HG02610 (cell line): Measurements from ENCODE around the gene GCC1.
"Not testable (repeated sequence)": the region's sequence is repeated elsewhere in the genome, so short reads cannot be mapped to it uniquely, and the experiment has no call there.

Source experiments
- ATAC-seq: cut with Tn5 transposase; IDR thresholded peaks from one replicate; pipeline ENCODE4 v1.9.1; 2021; ENCODE audit warnings: mild to moderate bottlenecking, moderate library complexity; ENCODE audit not compliant: unreplicated experiment

Gene GCC1

DNA sequence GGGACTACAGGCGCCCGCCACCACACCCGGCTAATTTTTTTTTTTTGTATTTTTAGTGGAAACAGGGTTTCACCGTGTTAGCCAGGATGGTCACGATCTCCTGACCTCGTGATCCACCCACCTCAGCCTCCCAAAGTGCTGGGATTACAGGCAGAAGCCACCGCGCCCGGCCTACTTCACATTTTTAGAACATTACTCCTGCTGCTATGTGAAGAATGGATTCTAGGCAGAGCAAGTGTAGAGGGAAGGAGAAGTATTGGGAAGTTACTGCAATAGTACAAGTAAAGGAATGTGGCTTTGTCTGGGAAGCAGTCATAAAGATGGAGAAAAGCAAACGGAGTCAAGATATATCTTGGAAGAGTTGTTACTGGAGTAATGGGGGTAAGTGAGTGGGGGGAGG is 44.9 kb downstream of the GCC1 start:
- not testable (repeated sequence) for ATAC-seq

GRCh38 chr7:127539116-127539515 is 46.3 kb downstream of the GCC1 start:
- no peak for ATAC-seq

- no peak for ATAC-seq
Observed at GRCh38 chr7:127536741-127537140, 48.7 kb downstream of the GCC1 start.

DNA sequence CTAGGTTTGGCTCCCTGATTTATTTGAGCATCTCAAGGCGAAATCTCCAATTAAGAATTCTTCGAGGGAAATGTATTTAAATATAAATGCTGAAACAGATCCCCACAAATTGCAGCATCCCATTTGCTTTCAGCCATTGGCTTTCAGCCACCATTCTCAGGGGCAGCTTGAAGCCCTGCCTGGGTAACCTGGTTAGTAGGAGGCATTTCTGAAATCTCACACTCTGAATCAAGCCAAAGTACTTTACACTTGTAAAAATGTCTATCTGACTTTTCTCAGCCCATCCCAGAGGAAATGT is 49.1 kb downstream of the GCC1 start:
- no peak for ATAC-seq

DNA sequence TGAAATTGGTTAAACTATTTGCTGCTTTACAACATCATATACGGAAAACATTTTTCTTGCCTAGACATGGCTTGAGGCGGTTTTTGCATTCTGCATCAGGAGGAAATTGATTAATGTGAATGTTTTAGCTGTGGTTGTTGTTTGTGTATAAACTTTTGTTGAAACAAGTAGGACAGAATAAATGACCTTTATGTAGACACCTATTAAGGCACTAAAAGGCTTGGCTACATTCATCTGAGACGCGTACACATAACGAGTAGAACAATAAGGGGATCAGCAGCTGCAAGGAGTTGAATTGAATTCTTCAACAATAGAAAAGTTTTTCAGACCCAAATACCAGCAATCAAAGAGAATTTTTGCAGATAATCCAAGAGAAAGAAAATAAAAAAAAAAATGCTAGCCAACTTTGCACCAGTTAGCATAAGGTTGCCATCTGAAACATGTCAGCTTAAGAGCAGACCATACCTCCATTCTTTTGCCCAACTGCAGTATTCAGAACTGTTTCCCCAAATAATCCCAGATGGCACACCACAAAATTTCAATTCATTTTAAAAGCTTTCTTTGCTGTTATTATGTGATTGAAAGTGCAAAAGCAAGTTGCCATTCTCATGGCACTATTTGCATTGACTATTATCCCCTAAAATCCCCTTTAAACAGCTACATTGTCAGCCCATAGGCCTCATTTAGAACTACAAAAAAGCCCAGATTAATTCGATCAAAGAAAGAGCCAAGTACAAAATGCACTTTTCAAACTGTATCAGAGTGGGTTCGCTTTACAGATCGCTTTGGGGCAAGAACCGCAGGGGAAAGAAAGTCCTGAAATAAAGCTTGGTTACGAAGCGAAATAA is 49.6 kb downstream of the GCC1 start:
- no peak for ATAC-seq

DNA sequence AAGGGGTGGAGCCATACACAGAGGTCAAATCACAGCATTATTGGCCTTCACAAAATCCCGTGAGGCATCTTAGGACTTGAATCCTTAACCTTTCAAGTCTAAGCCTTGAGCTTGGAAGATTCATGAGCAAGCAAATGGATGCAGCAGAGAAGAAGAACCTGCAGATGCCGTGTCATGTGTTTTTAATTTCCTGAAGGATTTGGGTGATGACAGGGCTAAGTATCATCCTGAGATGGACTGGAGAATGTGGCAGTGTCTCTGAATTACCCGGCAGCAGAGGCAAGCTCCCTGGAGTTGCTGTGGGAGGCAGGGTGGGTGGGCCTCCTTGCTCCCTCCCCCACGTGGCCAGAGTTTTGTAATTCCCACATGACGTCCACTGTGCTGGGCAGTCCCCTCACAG is 50.8 kb downstream of the GCC1 start:
- ATAC-seq = no peak

DNA sequence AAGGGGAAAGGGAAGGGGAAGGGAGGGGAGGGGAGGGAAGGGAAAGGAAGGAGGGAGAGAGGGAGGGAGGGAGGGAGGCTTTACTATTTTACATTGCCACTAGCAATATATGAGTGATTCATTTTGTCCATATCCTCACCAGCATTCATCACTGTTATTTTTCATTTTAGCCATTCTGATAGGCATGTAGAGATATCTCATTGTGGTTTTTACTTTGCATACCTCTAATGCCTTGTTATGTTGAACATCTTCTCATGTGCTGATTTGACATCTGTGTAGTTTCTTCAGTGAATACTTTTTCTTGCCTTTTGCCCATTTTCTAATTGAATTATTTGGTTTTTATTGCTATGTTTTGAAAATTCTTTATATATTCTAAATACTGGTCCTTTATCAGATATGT is 52.7 kb downstream of the GCC1 start:
- ATAC-seq = no peak

DNA sequence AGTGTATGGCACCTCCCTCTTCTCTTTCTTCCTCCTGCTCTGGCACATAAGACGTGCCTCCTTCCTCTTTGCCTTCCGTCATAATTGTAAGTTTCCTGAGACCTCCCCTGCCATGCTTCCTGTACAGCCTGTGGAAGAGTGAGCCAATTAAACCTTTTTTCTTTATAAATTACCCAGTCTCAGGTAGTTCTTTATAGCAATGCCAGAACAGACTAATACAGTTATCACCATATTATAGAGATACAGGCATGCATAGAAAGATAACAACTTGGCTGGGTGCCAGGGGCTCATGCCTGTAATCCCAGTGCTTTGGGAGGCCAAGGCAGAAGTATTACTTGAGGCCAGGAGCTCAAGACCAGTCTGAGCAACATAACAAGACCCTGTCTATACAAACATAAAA is 53.2 kb downstream of the GCC1 start:
- ATAC-seq = no peak
